Fibroblast of skin of right quadriceps (primary cell): ENCODE measurements around the gene MPG.

Source experiments
- DNase-seq: peaks from one replicate; pipeline ENCODE4 v3.0.0-alpha.2; 2013

The MPG gene

GRCh38 chr16:67884-68789 is 9.9 kb upstream of the MPG start:
- DNase-seq = no peak

GRCh38 chr16:69181-69580 is 8.8 kb upstream of the MPG start:
- no peak for DNase-seq

- no peak for DNase-seq
These were observed 6.8 kb upstream of the MPG start for GRCh38 chr16:71210-71539.

DNA sequence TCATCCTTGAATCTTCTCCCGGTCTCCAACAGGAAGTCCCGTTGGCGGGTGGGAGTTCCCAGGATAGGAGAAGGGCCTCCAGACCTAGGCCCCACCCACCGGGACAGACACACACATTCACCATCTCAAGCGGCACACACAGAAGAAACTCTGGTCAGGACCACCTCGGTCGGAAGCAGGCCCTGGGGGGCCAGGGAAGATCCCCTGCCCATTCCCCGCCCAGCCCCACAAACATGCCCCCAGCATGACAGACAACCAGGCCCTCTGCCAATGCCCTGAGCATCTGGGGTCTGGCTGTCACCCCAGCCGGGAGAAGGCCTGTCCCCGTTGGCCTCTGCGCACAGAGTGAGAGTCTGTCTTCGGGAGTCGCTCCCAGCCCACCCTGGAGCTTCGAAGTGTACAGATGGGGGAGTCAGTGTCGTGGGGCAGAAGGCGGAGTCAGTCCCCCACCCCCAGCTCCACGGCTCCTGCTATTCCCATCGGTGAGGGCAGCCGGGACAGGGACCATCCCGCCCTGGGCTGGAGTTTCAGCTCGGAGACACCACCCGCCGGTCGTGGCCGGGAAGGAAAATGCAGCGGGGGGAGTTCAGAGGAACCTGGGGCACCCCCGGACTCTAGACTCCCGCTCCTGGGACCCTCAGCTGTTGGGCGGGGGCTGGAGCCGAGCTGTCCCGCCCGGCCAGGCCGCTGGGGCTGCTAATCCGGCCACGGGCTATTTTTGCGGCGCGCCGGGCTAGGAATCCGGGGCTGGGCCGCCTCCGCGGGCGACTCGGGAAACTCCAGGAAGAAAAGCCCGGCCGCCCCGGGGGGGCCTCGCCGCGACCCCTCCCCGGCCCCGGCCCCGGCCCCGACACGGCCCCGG is 6.3 kb upstream of the MPG start:
- peak; percentile 75 for DNase-seq

DNA sequence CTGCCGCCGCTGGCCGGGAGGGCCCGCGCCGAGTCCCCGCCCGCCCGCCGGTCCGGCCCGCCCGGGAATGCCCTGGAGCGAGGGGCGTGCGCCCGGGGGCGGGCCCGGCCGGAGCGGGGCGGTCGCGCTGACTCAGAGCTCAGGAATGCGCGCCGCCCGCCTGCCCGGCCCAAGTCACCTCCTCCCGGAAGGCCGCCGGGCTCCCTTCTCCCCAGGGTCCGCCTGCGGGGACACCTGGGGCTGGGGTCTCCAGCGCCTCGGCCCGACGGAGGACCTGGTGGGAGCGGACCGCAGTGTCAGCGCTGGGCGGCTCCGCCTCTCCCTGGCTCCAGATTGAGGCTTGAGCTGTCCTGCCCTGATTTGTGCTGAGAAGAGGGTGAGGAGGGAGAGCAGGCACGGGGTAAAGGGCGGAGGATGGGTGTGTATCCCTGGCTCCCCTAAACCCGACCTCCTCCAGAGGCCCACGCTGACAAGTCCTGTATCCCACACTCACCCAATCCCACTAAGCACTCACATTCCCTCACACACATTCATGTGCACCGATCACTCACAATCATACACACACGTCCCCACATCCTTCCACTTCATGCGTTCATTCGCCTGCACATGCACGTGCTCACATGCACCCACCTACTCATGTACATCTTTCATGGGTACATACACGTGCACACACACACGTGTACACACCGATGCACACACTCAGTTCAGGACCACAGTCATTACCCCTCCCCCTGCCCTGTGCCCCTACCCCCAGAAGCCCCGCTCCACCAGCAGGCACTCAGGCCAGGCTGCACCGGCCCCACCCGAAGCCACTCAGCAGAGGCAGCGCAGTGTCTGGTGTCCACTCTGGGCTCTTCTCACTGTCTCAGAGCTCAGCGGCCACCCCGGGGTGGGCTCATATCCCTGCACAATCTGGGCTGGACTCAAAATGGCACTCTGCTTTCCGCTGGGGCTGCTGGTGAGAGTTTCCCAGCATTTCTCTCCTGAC is 5.2 kb upstream of the MPG start, which contains the start of gene RHBDF1:
Gene RHBDF1, minus strand, starts transcription at position 71 of the 988 bp plus-strand sequence. CDS start 7,616 bp downstream, outside the sequence.
- DNase-seq = peak; percentile 52

- no peak for DNase-seq
These were observed 3.8 kb upstream of the MPG start for GRCh38 chr16:74051-74746.

DNA sequence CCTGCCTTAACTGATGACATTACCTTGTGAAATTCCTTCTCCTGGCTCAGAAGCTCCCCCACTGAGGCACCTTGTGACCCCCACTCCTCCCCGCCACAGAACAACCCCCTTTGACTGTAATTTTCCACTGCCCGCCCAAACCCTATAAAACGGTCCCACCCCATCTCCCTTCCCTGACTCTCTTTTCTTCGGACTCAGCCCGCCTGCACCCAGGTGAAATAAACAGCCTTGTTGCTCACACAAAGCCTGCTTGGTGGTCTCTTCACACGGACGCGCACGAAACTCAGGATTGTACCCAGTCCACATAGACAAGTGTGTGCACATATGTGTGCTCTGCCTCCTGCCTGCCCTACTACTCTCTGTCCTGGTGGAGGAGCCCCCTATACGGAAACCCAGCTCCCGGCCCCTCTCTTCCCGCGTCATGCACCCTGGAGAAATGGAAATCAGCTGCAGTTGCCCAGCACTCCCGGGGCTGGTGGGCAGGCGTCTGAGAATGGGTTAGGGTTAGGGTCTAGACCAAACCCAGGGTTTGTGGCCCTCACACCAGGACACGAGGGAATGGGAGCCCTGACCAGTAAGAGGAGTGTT is 3.2 kb upstream of the MPG start:
- DNase-seq = no peak

- DNase-seq = peak; percentile 86
These were observed 2.2 kb upstream of the MPG start for GRCh38 chr16:75580-76501.

- peak; percentile 78 for DNase-seq
These were observed 1.3 kb upstream of the MPG start for GRCh38 chr16:76535-77272.

DNA sequence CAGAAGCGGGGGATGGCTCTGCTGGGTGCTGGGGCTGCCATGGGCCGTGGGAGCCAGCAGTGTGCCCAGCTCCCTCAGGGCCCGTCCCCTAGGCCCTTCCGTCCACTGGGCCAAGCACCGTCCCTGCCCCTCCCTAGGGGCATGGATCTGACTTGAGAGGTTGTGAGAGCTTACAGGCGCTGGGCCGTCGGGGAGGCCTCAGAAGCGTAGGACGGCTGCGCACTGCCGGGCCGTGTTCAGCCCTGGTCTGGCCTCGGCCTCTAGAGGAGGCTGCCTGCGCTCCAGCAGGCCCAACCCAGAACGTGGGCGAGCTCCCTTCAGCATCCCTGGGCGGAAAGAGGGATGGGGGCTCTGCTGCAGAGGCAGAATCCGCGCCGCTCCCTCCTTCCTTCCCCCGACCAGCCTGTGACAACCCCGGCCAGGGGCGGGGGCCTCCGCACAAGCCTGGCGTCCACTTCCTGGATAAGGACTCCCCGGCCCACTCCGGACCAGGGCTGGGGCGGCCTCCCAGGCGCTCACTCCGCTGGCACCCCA is 685 bp upstream of the MPG start:
- DNase-seq = peak; percentile 56

DNA sequence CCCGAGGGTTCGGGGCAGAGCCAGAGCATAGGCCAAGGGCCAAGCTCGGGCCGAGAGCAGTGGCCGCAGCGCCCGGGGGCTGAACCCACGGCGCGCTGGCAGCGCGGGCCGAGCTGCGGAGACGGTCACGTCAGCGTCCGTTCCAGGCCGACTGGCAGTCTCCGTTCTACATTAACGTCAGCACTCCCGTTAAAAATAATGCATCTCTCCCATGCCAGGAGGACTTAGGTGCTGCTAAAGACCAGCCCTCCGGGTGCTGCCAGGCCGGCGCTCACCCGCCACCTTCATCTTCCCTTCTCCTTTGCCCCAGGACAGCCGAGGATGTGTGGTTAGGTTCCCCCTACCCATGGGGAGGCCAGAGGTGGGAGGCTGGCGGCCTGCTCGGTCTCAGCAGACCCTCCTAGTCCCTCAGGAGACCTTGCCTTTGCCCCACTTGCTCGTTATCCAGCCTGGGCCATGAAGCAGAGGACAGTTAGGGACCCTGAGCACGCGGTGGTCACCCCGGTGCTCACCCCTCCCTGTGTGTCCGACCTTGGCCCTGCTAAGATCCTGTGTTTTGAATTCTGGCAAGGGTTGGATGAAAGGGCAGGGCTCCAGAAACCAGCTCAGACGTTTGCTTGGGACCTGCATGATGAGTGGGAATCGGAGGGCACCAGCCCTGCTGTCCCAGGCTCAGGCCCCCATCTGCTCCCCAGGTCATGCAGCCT is 572 bp downstream of the MPG start:
- DNase-seq = no peak

GRCh38 chr16:79151-80054 is 1.4 kb downstream of the MPG start:
- no peak for DNase-seq

DNA sequence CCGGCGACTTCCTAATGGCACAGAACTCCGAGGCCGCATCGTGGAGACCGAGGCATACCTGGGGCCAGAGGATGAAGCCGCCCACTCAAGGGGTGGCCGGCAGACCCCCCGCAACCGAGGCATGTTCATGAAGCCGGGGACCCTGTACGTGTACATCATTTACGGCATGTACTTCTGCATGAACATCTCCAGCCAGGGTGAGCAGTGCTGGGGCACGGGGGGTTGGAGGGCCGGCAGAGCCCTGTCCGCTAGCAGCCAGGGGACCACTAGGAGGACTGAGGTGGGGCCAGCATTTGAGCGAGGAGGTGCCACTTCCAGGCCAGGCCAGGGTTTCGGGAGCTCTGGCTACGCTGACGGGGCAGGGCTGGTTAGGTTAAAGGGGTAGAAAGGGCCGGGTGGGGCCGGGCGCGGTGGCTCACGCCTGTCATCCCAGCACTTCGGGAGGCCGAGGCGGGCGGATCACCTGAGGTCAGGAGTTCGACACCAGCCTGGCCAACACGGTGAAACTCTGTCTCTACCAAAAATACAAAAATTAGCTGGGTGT is 5.1 kb downstream of the MPG start:
- DNase-seq = no peak

DNA sequence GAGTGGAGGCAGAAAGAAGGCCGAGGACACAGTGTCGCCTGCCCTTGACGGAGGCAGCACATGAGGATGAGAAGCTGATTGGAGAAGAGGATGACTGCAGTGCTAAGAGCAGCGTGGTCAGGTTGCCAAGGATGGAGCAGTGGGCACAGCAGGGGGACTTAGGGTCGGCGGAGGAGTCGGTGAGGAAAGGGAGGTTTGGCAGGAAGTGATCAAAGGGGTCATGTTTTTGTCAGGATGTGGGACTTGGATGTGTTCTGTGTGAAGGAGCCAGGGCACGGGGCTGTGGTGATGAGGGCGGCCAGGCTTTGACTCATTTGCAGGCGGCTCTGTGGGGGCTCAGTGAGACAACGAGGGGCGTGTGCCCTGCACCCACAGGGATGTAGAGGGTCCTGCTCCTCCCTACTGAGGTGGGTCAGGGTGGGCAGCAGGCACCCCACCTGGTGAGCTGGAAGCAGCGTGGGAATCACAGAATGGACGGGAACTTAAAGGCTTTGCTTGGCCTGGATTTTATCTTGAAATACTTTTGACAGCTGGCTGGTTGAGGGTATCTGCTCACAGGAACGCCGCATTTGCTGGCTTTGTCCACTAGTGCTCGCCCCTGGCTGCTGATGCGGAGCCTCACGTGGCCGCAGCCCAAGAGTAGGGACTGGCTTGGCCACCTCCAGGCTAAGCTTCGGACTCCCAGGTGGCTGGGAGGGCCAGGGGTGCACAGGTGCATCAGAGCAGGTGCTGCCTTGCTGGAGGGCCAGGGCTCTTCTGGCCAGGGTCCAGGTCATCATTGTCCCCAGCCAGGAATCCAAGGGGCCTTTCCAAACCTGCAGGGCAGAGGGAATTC is 6.0 kb downstream of the MPG start:
- no peak for DNase-seq

DNA sequence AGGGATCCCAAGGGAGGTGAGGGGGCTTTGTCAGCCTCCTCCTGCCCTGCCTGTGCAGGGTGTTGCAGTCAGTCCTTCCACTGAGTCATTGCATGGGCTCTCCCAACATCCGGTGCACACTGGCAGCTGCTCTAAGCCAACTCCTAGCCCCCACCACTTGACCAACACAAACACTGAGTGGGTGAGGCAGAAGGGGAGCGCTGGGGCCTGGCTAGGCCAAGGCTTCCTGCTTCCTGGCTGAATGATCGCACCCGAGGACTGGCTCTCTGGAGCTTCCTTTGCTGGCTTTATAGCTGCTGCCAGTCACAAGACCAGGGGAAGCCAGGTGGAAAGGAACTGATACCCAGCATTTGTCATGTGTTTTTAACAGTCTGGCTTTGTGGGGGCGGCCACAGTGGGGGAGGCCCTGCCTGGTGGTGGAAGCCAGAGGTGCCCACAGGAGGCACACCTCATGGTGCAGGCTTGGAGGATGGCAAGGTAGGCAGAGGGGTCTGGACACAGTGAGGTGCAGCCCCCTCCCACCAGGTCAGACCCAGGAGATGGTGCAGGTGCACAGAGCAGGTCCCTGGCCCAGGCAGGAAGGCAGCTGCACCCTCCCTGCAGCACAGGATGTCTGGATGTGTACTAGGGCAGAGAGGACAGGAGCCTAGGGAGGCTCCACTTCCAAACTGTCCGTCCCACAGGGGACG is 6.8 kb downstream of the MPG start:
- peak; percentile 77 for DNase-seq

DNA sequence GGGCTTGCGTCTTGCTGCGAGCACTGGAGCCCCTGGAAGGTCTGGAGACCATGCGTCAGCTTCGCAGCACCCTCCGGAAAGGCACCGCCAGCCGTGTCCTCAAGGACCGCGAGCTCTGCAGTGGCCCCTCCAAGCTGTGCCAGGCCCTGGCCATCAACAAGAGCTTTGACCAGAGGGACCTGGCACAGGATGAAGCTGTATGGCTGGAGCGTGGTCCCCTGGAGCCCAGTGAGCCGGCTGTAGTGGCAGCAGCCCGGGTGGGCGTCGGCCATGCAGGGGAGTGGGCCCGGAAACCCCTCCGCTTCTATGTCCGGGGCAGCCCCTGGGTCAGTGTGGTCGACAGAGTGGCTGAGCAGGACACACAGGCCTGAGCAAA is 7.4 kb downstream of the MPG start:
- no peak for DNase-seq
